ENCODE data around the gene MLLT3. TPM values are rescaled to one million over a fixed set of nuclear protein-coding genes. Genes with fewer than 3 reads are reported as not detected.

Gene MLLT3
- total RNA-seq, 3 donors from 2014 or later: 8.8 to 30.3 (median 22.6) TPM

DNA sequence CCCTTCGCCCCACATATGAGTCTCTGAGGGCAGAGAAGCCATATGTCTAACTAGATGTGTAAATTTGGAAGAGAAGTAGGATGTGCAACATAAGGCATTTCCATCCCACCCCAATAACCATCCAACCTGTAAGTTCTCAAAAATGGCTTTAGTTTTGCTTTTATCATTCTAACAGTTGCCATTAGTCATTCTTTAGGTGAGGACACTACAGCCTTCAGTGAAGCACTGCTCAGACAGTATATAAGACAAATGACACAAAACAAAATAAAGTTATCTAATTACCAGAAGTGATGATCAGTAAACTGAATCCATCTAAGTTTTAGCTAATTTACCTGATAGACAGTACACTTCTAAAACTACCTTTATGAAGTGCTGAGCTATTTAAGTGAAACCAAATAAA lies 23.9 kb downstream of the MLLT3 start:
- TF ChIP-seq POLR2A (IDR thresholded peaks at IDR 0.05) (no peak), POLR2AphosphoS5 (IDR thresholded peaks at IDR 0.05) (no peak)
- TF ChIP-seq, protein P1, sequence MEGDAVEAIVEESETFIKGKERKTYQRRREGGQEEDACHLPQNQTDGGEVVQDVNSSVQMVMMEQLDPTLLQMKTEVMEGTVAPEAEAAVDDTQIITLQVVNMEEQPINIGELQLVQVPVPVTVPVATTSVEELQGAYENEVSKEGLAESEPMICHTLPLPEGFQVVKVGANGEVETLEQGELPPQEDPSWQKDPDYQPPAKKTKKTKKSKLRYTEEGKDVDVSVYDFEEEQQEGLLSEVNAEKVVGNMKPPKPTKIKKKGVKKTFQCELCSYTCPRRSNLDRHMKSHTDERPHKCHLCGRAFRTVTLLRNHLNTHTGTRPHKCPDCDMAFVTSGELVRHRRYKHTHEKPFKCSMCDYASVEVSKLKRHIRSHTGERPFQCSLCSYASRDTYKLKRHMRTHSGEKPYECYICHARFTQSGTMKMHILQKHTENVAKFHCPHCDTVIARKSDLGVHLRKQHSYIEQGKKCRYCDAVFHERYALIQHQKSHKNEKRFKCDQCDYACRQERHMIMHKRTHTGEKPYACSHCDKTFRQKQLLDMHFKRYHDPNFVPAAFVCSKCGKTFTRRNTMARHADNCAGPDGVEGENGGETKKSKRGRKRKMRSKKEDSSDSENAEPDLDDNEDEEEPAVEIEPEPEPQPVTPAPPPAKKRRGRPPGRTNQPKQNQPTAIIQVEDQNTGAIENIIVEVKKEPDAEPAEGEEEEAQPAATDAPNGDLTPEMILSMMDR (IDR thresholded peaks at IDR 0.05): no peak
- Histone ChIP-seq H3K9me3 (no peaks in the 10 kb centered on the region), H3K27ac (no peak overlapping the region), H3K4me3 (no peak overlapping the region), H3K36me3 (no peaks in the 10 kb centered on the region), H3K27me3 (no peaks in the 10 kb centered on the region), H3K4me1 (no peaks in the 10 kb centered on the region)
- intact Hi-C loops (cut with DNase I; ENCODE audit: low total_unique reads): no loop called here
- no peak for DNase-seq (ENCODE audit: low spot score in 2 of 2)

DNA sequence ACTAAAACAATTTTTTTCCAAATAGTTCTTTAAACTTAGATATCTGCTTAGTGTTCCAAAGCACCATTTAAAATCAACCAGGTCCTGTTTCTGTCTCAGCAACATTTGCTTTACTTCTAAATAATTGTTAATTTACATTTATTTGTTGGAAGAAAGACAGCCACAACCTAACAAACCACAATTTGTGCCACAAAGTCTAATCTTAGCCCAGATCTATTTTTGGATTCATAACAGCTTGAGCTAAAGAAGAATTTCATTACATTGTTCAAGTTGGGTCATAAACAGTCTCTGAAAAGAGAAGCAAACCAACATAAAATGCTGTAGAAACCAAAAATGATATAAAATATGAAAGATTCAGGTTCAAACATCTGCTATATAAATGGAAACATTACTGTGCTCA lies 24.4 kb downstream of the MLLT3 start:
- Histone ChIP-seq H3K4me1 (no peaks in the 10 kb centered on the region), H3K36me3 (no peaks in the 10 kb centered on the region), H3K9me3 (no peaks in the 10 kb centered on the region), H3K27ac (no peak overlapping the region), H3K27me3 (no peaks in the 10 kb centered on the region), H3K4me3 (no peak overlapping the region)
- DNase-seq (ENCODE audit: low spot score in 2 of 2): no peak
- TF ChIP-seq, protein P1 (IDR thresholded peaks at IDR 0.05): no peak
- TF ChIP-seq POLR2A (IDR thresholded peaks at IDR 0.05): no peak
- no peak for TF ChIP-seq POLR2AphosphoS5 (IDR thresholded peaks at IDR 0.05)
- intact Hi-C loops (cut with DNase I; ENCODE audit: low total_unique reads): no loop called here

DNA sequence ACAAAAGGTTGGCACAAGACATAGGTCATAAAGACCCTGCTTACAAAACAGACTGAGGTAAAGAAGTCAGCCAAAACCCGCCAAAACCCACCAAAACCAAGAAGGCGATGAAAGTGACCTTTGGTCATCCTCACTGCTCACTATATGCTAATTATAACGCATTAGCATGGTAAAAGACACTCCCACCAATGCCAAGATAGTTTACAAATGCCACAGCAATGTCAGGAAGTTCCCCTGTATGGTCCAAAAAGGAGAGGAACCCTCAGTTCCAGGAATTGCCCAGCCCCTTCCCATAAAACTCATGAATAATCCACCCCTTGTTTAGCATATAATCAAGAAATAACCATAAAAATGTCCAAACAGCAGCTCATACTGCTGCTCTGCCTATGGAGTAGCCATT lies 27.7 kb downstream of the MLLT3 start:
- Histone ChIP-seq H3K4me3 (no peak overlapping the region), H3K27ac (no peak overlapping the region)

DNA sequence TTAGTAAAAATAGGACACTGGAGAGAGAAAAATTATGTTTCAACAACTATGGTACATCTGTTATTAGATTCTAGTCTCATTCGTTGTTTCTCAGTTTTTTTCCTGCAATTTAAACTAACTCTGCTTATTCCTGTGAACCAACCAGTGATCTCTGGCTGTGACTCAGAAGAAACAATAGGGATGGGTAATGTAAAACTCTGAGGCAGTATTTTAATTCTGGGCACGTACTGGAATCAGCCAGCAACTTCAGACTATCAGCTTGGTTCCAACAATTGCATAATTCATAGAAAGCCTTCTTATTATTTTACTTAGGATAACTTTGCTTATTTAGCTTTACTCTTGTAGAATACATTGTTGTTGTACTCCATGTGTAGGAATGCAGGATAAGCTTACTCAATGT lies 28.8 kb downstream of the MLLT3 start:
- no peaks in the 10 kb centered on the region for H3K27me3 ChIP-seq
- H3K36me3 ChIP-seq: no peaks in the 10 kb centered on the region
- H3K27ac ChIP-seq: no peak overlapping the region
- no peaks in the 10 kb centered on the region for H3K4me1 ChIP-seq
- H3K9me3 ChIP-seq: no peaks in the 10 kb centered on the region
- no peak overlapping the region for H3K4me3 ChIP-seq
- no peak for TF ChIP-seq POLR2A (IDR thresholded peaks at IDR 0.05)
- TF ChIP-seq, protein P1 (IDR thresholded peaks at IDR 0.05): no peak
- no peak for TF ChIP-seq POLR2AphosphoS5 (IDR thresholded peaks at IDR 0.05)
- DNase-seq (ENCODE audit: low spot score in 2 of 2): no peak
- intact Hi-C loops (cut with DNase I; ENCODE audit: low total_unique reads): no loop called here

More for the DNA sequence above, 27.7 kb downstream of the MLLT3 start:
- Histone ChIP-seq H3K27me3 (no peaks in the 10 kb centered on the region), H3K4me1 (no peaks in the 10 kb centered on the region), H3K36me3 (no peaks in the 10 kb centered on the region), H3K9me3 (no peaks in the 10 kb centered on the region)
- intact Hi-C loops (cut with DNase I; ENCODE audit: low total_unique reads): no loop called here
- DNase-seq (ENCODE audit: low spot score in 2 of 2): no peak
- no peak for TF ChIP-seq POLR2A (IDR thresholded peaks at IDR 0.05)
- TF ChIP-seq, protein P1 (IDR thresholded peaks at IDR 0.05): no peak
- TF ChIP-seq POLR2AphosphoS5 (IDR thresholded peaks at IDR 0.05): no peak

DNA sequence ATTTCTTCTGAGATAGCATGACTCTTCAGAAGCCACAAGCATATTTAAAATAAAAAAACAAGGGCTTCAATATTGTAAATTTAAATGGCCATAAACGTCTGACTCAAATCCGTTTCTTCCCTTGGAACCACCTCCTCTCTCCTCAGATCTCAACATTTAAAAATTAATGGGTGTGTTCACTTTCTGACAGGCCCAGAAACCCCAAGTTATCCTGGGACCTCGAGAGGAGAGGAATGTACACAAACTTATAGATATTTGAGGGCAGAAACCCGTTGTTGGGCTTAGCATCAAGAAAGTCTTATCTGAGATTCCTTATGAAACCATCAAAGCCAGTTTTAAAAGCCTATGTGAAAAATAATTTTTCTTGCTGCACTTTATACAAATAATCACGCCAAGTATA lies 29.2 kb downstream of the MLLT3 start:
- intact Hi-C loops (cut with DNase I; ENCODE audit: low total_unique reads): no loop called here

More for the DNA sequence above, 29.2 kb downstream of the MLLT3 start:
- TF ChIP-seq POLR2A (IDR thresholded peaks at IDR 0.05) (no peak), POLR2AphosphoS5 (IDR thresholded peaks at IDR 0.05) (no peak)
- TF ChIP-seq, protein P1 (IDR thresholded peaks at IDR 0.05): no peak
- no peak overlapping the region for H3K4me3 ChIP-seq
- H3K9me3 ChIP-seq: no peaks in the 10 kb centered on the region
- DNase-seq (ENCODE audit: low spot score in 2 of 2): no peak
- no peaks in the 10 kb centered on the region for H3K27me3 ChIP-seq
- H3K27ac ChIP-seq: no peak overlapping the region
- H3K36me3 ChIP-seq: no peaks in the 10 kb centered on the region
- H3K4me1 ChIP-seq: no peaks in the 10 kb centered on the region
